Neural progenitor cell (in vitro differentiated cells): Measurements from ENCODE around the gene CCDC136. TPM values are rescaled to one million over a fixed set of nuclear protein-coding genes. Genes with fewer than 3 reads are reported as not detected.

Source experiments
- DNase-seq: peaks from one replicate; pipeline ENCODE4 v3.0.0-alpha.2; 2016; ENCODE audit warnings: low spot score
- H2AFZ ChIP-seq: fragments of 200-600 bp; sonication (generic); replicated peaks from 2 replicates; pipeline ENCODE4 v1.6.1; 2016; ENCODE audit warnings: antibody characterized with exemption
- H3F3A ChIP-seq: fragments of 200-600 bp; sonication (generic); 2 replicates; pipeline ENCODE4 v1.6.1; 2016; ENCODE audit warnings: antibody characterized with exemption, low read depth
- H3K27ac ChIP-seq: fragments of 200-600 bp; sonication (generic); 2 replicates; pipeline ENCODE4 v1.5.1; 2016; ENCODE audit warnings: mild to moderate bottlenecking
- H3K27me3 ChIP-seq: fragments of 200-600 bp; sonication (generic); 2 replicates; pipeline ENCODE4 v1.6.1; 2016; ENCODE audit warnings: mild to moderate bottlenecking, moderate library complexity
- H3K36me3 ChIP-seq: fragments of 200-600 bp; sonication (generic); 2 replicates; pipeline ENCODE4 v1.5.1; 2016
- H3K4me1 ChIP-seq: fragments of 200-600 bp; sonication (generic); 2 replicates; pipeline ENCODE4 v1.6.1; 2016; ENCODE audit warnings: mixed run types
- H3K4me2 ChIP-seq: fragments of 200-600 bp; sonication (generic); 2 replicates; pipeline ENCODE4 v1.6.1; 2016
- H3K4me3 ChIP-seq: fragments of 200-600 bp; sonication (generic); 2 replicates; pipeline ENCODE4 v1.5.1; 2016
- H3K79me2 ChIP-seq: fragments of 200-600 bp; sonication (generic); 2 replicates; pipeline ENCODE4 v1.6.1; 2016; ENCODE audit warnings: low read depth
- H3K9ac ChIP-seq: fragments of 200-600 bp; sonication (generic); 2 replicates; pipeline ENCODE4 v1.6.1; 2016
- H3K9me3 ChIP-seq: fragments of 200-600 bp; sonication (generic); 2 replicates; pipeline ENCODE4 v1.5.1; 2016; ENCODE audit warnings: low read depth
- H4K20me1 ChIP-seq: fragments of 200-600 bp; sonication (generic); 2 replicates; pipeline ENCODE4 v1.6.1; 2016; ENCODE audit warnings: low read depth
- H3K27ac Mint-ChIP-seq: 3 replicates; pipeline ENCODE4 v1.8.0; 2021; ENCODE audit warnings: mixed read lengths
- H3K27me3 Mint-ChIP-seq: 2 replicates; pipeline ENCODE4 v1.8.0; 2022; ENCODE audit warnings: low read depth, mild to moderate bottlenecking, inconsistent platforms, moderate library complexity, mixed read lengths; ENCODE audit not compliant: insufficient read depth
- H3K36me3 Mint-ChIP-seq: 3 replicates; pipeline ENCODE4 v1.8.0; 2021; ENCODE audit warnings: mixed read lengths
- H3K4me1 Mint-ChIP-seq: 3 replicates; pipeline ENCODE4 v1.8.0; 2021; ENCODE audit warnings: mixed read lengths
- H3K4me3 Mint-ChIP-seq: 3 replicates; pipeline ENCODE4 v1.8.0; 2021; ENCODE audit warnings: mild to moderate bottlenecking, moderate library complexity, mixed read lengths
- H3K9me3 Mint-ChIP-seq: 3 replicates; pipeline ENCODE4 v1.8.0; 2020; ENCODE audit warnings: mixed read lengths
- EZH2 ChIP-seq: fragments of 200-600 bp; sonication (generic); IDR thresholded peaks from 2 replicates; pipeline ENCODE4 v1.6.1; 2017; ENCODE audit warnings: antibody characterized with exemption, mild to moderate bottlenecking, moderate library complexity
- EZH2phosphoT487 ChIP-seq: fragments of 200-600 bp; sonication (generic); IDR thresholded peaks from 2 replicates; pipeline ENCODE4 v1.6.1; 2017; ENCODE audit warnings: antibody characterized with exemption
- total RNA-seq: library from RNA; depleted of rRNA; stranded (reverse); fragments of >200 nt; gene quantifications from 2 replicates; pipeline ENCODE4 v1.2.3, GENCODE V29; 2015; ENCODE audit warnings: low replicate concordance
- TF ChIP-seq, protein P1 (sequence below): fragments of 200-600 bp; sonication (generic); IDR thresholded peaks from 2 replicates; pipeline ENCODE4 v1.5.1; 2017; ENCODE audit warnings: antibody characterized with exemption, mild to moderate bottlenecking

The CCDC136 gene
- total RNA-seq, 1 donor from 2014 or later: 93.6 TPM

GRCh38 chr7:128801667-128802418 lies 10.1 kb downstream of the CCDC136 start:
- Histone ChIP-seq H3K27me3 (no peaks in the 10 kb centered on the region), H3F3A (peaks cover 12% of the 10 kb centered on the region), H3K4me3 (no peak overlapping the region), H4K20me1 (peaks cover 11% of the 10 kb centered on the region), H3K9me3 (no peaks in the 10 kb centered on the region), H3K27ac (no peak overlapping the region), H3K4me1 (peaks cover 10% of the 10 kb centered on the region), H3K79me2 (no peaks in the 10 kb centered on the region), H3K36me3 (peaks cover 14% of the 10 kb centered on the region), H3K9ac (no peak overlapping the region), H2AFZ (no peak overlapping the region), H3K4me2 (no peak overlapping the region)
- TF ChIP-seq EZH2phosphoT487: no peak
- TF ChIP-seq, protein P1, sequence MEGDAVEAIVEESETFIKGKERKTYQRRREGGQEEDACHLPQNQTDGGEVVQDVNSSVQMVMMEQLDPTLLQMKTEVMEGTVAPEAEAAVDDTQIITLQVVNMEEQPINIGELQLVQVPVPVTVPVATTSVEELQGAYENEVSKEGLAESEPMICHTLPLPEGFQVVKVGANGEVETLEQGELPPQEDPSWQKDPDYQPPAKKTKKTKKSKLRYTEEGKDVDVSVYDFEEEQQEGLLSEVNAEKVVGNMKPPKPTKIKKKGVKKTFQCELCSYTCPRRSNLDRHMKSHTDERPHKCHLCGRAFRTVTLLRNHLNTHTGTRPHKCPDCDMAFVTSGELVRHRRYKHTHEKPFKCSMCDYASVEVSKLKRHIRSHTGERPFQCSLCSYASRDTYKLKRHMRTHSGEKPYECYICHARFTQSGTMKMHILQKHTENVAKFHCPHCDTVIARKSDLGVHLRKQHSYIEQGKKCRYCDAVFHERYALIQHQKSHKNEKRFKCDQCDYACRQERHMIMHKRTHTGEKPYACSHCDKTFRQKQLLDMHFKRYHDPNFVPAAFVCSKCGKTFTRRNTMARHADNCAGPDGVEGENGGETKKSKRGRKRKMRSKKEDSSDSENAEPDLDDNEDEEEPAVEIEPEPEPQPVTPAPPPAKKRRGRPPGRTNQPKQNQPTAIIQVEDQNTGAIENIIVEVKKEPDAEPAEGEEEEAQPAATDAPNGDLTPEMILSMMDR: no peak
- TF ChIP-seq EZH2: no peak
- Mint-ChIP-seq H3K4me3 (no peak overlapping the region), H3K27ac (no peak overlapping the region), H3K4me1 (no peaks in the 10 kb centered on the region), H3K27me3 (peaks cover 2% of the 10 kb centered on the region), H3K9me3 (no peaks in the 10 kb centered on the region), H3K36me3 (peaks cover 28% of the 10 kb centered on the region)
- no peak for DNase-seq

DNA sequence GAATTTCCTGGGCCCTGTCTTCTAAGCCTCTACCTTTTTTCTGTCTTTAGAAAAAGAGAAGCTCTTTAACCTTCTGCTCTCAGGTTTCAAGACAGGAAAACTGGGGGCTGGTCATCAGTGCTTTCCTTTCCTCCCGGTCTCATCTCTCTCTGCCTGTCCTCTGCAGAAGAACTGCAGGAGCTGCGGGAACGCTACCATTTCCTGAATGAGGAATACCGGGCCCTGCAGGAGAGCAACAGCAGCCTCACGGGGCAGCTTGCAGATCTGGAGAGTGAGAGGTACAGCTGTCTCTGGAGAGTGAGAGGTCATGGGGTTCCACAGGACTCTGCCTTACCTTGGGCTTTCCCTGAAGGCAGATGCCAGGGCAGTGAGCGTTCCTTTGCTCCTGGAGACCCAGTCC lies 12.7 kb downstream of the CCDC136 start:
- no peak for DNase-seq
- H3K4me1 Mint-ChIP-seq: no peaks in the 10 kb centered on the region
- H3K36me3 Mint-ChIP-seq: peaks cover 24% of the 10 kb centered on the region
- Histone ChIP-seq H4K20me1 (peaks cover 11% of the 10 kb centered on the region), H3K4me3 (no peak overlapping the region), H3K27ac (peak overlapping the region; percentile 59), H3K27me3 (no peaks in the 10 kb centered on the region), H2AFZ (no peak overlapping the region), H3K4me2 (peak overlapping the region; percentile 43), H3K79me2 (no peaks in the 10 kb centered on the region), H3K4me1 (peaks cover 10% of the 10 kb centered on the region), H3K9ac (no peak overlapping the region), H3F3A (peaks cover 11% of the 10 kb centered on the region), H3K9me3 (no peaks in the 10 kb centered on the region), H3K36me3 (peaks cover 6% of the 10 kb centered on the region)
- no peak overlapping the region for H3K27ac Mint-ChIP-seq
- no peak overlapping the region for H3K4me3 Mint-ChIP-seq
- H3K9me3 Mint-ChIP-seq: no peaks in the 10 kb centered on the region
- TF ChIP-seq, protein P1: no peak
- TF ChIP-seq EZH2 (no peak), EZH2phosphoT487 (no peak)
- peaks cover 2% of the 10 kb centered on the region for H3K27me3 Mint-ChIP-seq

DNA sequence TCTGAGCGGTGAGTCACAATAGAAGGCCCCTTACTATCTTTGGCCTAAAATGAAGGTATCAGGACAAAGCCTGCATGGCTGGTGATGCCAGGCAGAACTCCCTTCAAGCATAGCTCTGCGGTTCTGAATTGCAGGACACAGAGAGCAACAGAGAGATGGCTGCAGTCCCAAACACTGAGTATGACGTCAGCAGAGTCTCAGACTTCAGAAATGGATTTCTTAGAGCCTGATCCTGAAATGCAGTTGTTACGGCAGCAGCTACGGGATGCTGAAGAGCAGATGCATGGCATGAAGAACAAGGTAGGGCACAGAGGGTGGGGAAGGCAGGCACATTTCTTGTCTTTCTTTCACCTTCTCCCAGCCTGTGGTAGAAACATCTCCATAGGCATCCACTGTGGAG lies 13.5 kb downstream of the CCDC136 start:
- no peak for DNase-seq
- no peak overlapping the region for H3K4me3 ChIP-seq
- H3K27ac ChIP-seq: no peak overlapping the region
- H4K20me1 ChIP-seq: peaks cover 11% of the 10 kb centered on the region
- H3K4me2 ChIP-seq: no peak overlapping the region
- H3K9me3 ChIP-seq: no peaks in the 10 kb centered on the region
- Mint-ChIP-seq H3K27ac (peak overlapping the region; percentile 58), H3K27me3 (peaks cover 2% of the 10 kb centered on the region), H3K4me3 (no peak overlapping the region), H3K36me3 (peaks cover 28% of the 10 kb centered on the region), H3K4me1 (no peaks in the 10 kb centered on the region), H3K9me3 (no peaks in the 10 kb centered on the region)
- H3K79me2 ChIP-seq: no peaks in the 10 kb centered on the region
- no peaks in the 10 kb centered on the region for H3K27me3 ChIP-seq
- peaks cover 10% of the 10 kb centered on the region for H3K4me1 ChIP-seq
- H2AFZ ChIP-seq: no peak overlapping the region
- H3F3A ChIP-seq: peaks cover 12% of the 10 kb centered on the region
- H3K36me3 ChIP-seq: peaks cover 6% of the 10 kb centered on the region
- TF ChIP-seq, protein P1: no peak
- TF ChIP-seq EZH2phosphoT487: no peak
- no peak for TF ChIP-seq EZH2
- H3K9ac ChIP-seq: no peak overlapping the region
